PFSK-1 (cell line): ENCODE results near the gene GIMAP1.

ENCODE experiments used
- FOXP2 ChIP-seq: optimal IDR thresholded peaks from 2 replicates; pipeline ENCODE3; 2011; ENCODE audit warnings: borderline replicate concordance, control low read depth, inconsistent platforms; ENCODE audit not compliant: insufficient read depth; ENCODE audit errors: extremely low read length, extremely low read depth
- REST ChIP-seq, 2 experiments: IDR thresholded peaks; 2 replicates each; pipeline versions ENCODE4 v1.6.1 to v1.8.0; 2011 to 2012; ENCODE audit warnings: low read depth in 2 of 2, low read length in 2 of 2, control low read depth in 1 of 2, inconsistent platforms in 1 of 2, mild to moderate bottlenecking in 1 of 2, moderate library complexity in 1 of 2; ENCODE audit not compliant: insufficient read depth in 1 of 2
- SIN3A ChIP-seq: IDR thresholded peaks from 2 replicates; pipeline ENCODE4 v1.6.1; 2012; ENCODE audit warnings: mild to moderate bottlenecking, low read length, moderate library complexity, borderline replicate concordance; ENCODE audit not compliant: insufficient read depth
- TAF1 ChIP-seq: IDR thresholded peaks from 2 replicates; pipeline ENCODE4 v1.6.1; 2012; ENCODE audit warnings: low read length, control low read depth, borderline replicate concordance; ENCODE audit not compliant: insufficient read depth

GRCh38 chr7:150756858-150757257 lies 40.4 kb downstream of the GIMAP1 start:
- TF ChIP-seq TAF1 (no peak), REST (IDR thresholded peaks at IDR 0.05; ENCODE audit: insufficient read depth in 1 of 2, low read depth in 2 of 2, low read length in 2 of 2) (no peak), SIN3A (no peak), FOXP2 (no peak)
